GM12878 (cell line): Measurements from ENCODE around the gene TRPV5. TPM values are rescaled to one million over a fixed set of nuclear protein-coding genes. Genes with fewer than 3 reads are reported as not detected.

Experiments used
- ATAC-seq: fragments of 200-7000 bp; cut with Tn5 transposase; 3 replicates; pipeline ENCODE4 v1.9.1; 2020; ENCODE audit warnings: mild to moderate bottlenecking, moderate library complexity
- BruUV-seq: library from RNA; stranded (reverse); fragments of 400-500 nt; replicated peaks from 2 replicates; lab custom pipeline; 2021; lab: Mats Ljungman, UMichigan
- CTCF ChIA-PET: fragments of 300-600 bp; sonication (Branson Sonifier 250); formaldehyde crosslinking; extraction: SDS; loops from one replicate; lab custom pipeline; 2021; ENCODE audit warnings: inconsistent platforms; lab: Yijun Ruan, JAX
- POLR2A ChIA-PET: fragments of 350-600 bp; formaldehyde crosslinking; extraction: SDS; loops from one replicate; lab custom pipeline; 2021; ENCODE audit warnings: inconsistent platforms; lab: Charles Lee
- RAD21 ChIA-PET: fragments of 300-600 bp; sonication (Branson Sonifier 250); formaldehyde crosslinking; loops from one replicate; lab custom pipeline; 2023; ENCODE audit warnings: antibody characterized with exemption; ENCODE audit not compliant: unreplicated experiment; lab: Charles Lee
- SMC1A ChIA-PET: fragments of 300-600 bp; sonication (Branson Sonifier 250); formaldehyde crosslinking; loops from one replicate; lab custom pipeline; 2023; ENCODE audit not compliant: unreplicated experiment, uncharacterized antibody; lab: Charles Lee
- DNase-seq: peaks from one replicate; pipeline ENCODE4 v3.0.0-alpha.2; 2011; ENCODE audit warnings: low read depth, low spot score
- FAIRE-seq: peaks from 3 replicates; lab custom pipeline; 2011; peaks lifted over from hg19 to GRCh38; lab: Jason Lieb, UNC
- H2AFZ ChIP-seq: 2 replicates; pipeline ENCODE4 v1.6.0; 2011; ENCODE audit warnings: low read depth, low read length, control low read depth; ENCODE audit not compliant: control insufficient read depth
- H3K27ac ChIP-seq: 2 replicates; pipeline ENCODE4 v1.5.1; 2011; ENCODE audit warnings: control low read depth; ENCODE audit not compliant: control insufficient read depth, insufficient read depth
- H3K27me3 ChIP-seq, 2 experiments: replicated peaks in 1 of 2; 2 replicates each; pipeline versions ENCODE4 v1.6.0 to v1.6.1; 2011; ENCODE audit warnings: low read length in 1 of 2; ENCODE audit not compliant: control insufficient read depth in 2 of 2, insufficient read depth in 2 of 2
- H3K36me3 ChIP-seq, 2 experiments: 2 replicates each; pipeline ENCODE4 v1.5.1; 2011; ENCODE audit warnings: low read length in 1 of 2; ENCODE audit not compliant: control insufficient read depth in 2 of 2, insufficient read depth in 2 of 2
- H3K4me1 ChIP-seq: 2 replicates; pipeline ENCODE4 v1.6.1; 2011; ENCODE audit warnings: mild to moderate bottlenecking, low read length, moderate library complexity, mixed read lengths; ENCODE audit not compliant: control insufficient read depth, insufficient read depth
- H3K4me2 ChIP-seq: 2 replicates; pipeline ENCODE4 v1.6.0; 2011; ENCODE audit warnings: control low read depth; ENCODE audit not compliant: control insufficient read depth, insufficient read depth
- H3K4me3 ChIP-seq: fragments of 200-600 bp; sonication (generic); 2 replicates; pipeline ENCODE4 v1.5.1; 2016
- H3K79me2 ChIP-seq: 2 replicates; pipeline ENCODE4 v1.6.0; 2011; ENCODE audit warnings: low read length; ENCODE audit not compliant: control insufficient read depth, insufficient read depth
- H3K9ac ChIP-seq: 2 replicates; pipeline ENCODE4 v1.8.0; 2011; ENCODE audit warnings: low read length, control low read depth, mixed read lengths; ENCODE audit not compliant: control insufficient read depth, insufficient read depth
- H3K9me3 ChIP-seq: replicated peaks from 3 replicates; pipeline ENCODE4 v1.5.1; 2011; ENCODE audit warnings: mild to moderate bottlenecking, low read length; ENCODE audit not compliant: control insufficient read depth, insufficient read depth
- H4K20me1 ChIP-seq: 2 replicates; pipeline ENCODE4 v1.6.0; 2011; ENCODE audit not compliant: control insufficient read depth, insufficient read depth
- ASH2L ChIP-seq: fragments of 300-600, 200-600 bp; sonication (generic); IDR thresholded peaks from 2 replicates; pipeline ENCODE4 v1.6.1; 2017; ENCODE audit warnings: low read depth, mild to moderate bottlenecking, borderline replicate concordance
- BCL11A ChIP-seq: IDR thresholded peaks from 2 replicates; pipeline ENCODE4 v1.6.1; 2011; ENCODE audit warnings: low read depth, low read length
- BCLAF1 ChIP-seq: fragments of 450-650 bp; IDR thresholded peaks from 2 replicates; pipeline ENCODE4 v1.6.1; 2017; ENCODE audit warnings: antibody characterized with exemption, mild to moderate bottlenecking, moderate library complexity
- CEBPB ChIP-seq, 2 experiments: fragments of 150-350 bp in 1 of 2; IDR thresholded peaks; 2 replicates each; pipeline ENCODE4 v1.6.1; 2012 to 2014; ENCODE audit warnings: low read depth in 2 of 2, low read length in 2 of 2, borderline replicate concordance in 1 of 2, inconsistent platforms in 1 of 2
- CHD1 ChIP-seq: IDR thresholded peaks from 2 replicates; pipeline ENCODE4 v1.6.1; 2012; ENCODE audit warnings: low read depth, low read length, improper control_type of control experiment
- E2F4 ChIP-seq: IDR thresholded peaks from 2 replicates; pipeline ENCODE4 v1.6.1; 2012; ENCODE audit warnings: low read depth, low read length, improper control_type of control experiment
- EP300 ChIP-seq, 2 experiments: fragments of 150-350 bp in 1 of 2; IDR thresholded peaks; 2 replicates each; pipeline ENCODE4 v1.6.1; 2011 to 2012; ENCODE audit warnings: low read depth in 2 of 2, low read length in 2 of 2, borderline replicate concordance in 1 of 2, improper control_type of control experiment in 1 of 2, inconsistent platforms in 1 of 2; ENCODE audit not compliant: control insufficient read depth in 1 of 2
- ESRRA ChIP-seq: IDR thresholded peaks from 2 replicates; pipeline ENCODE4 v1.6.1; 2012; ENCODE audit warnings: mild to moderate bottlenecking, low read length, improper control_type of control experiment
- IKZF2 ChIP-seq, 2 experiments: fragments of 450-650 bp; IDR thresholded peaks; 2 replicates each; pipeline ENCODE4 v1.6.1; 2017; ENCODE audit warnings: mild to moderate bottlenecking in 2 of 2, moderate library complexity in 2 of 2
- MTA3 ChIP-seq: IDR thresholded peaks from 2 replicates; pipeline ENCODE4 v1.6.1; 2012; ENCODE audit warnings: low read length, inconsistent platforms, borderline replicate concordance
- NFYA ChIP-seq: IDR thresholded peaks from 2 replicates; pipeline ENCODE4 v1.6.1; 2011; ENCODE audit warnings: low read depth, mild to moderate bottlenecking, low read length, improper control_type of control experiment, borderline replicate concordance
- NRF1 ChIP-seq: conservative IDR thresholded peaks from 2 replicates; pipeline ENCODE4 v1.6.1; 2011; ENCODE audit warnings: mild to moderate bottlenecking, low read depth, low read length, improper control_type of control experiment
- PAX5 ChIP-seq: IDR thresholded peaks from 2 replicates; pipeline ENCODE4 v1.6.1; 2011; ENCODE audit warnings: low read depth, low read length, borderline replicate concordance
- POU2F2 ChIP-seq: IDR thresholded peaks from 3 replicates; pipeline ENCODE4 v1.6.1; 2011; ENCODE audit warnings: low read depth, mild to moderate bottlenecking, low read length, borderline replicate concordance
- RAD51 ChIP-seq: fragments of 450-650 bp; IDR thresholded peaks from 2 replicates; pipeline ENCODE4 v1.6.1; 2016; ENCODE audit warnings: moderate library complexity, mild to moderate bottlenecking, inconsistent platforms
- RB1 ChIP-seq: fragments of 450-650 bp; formaldehyde crosslinking; IDR thresholded peaks from 2 replicates; pipeline ENCODE4 v1.6.1; 2017; ENCODE audit warnings: mild to moderate bottlenecking, borderline replicate concordance
- ZNF217 ChIP-seq: fragments of 450-650 bp; IDR thresholded peaks from 2 replicates; pipeline ENCODE4 v1.6.1; 2017; ENCODE audit warnings: antibody characterized with exemption, mild to moderate bottlenecking
- WGBS: methylation state at CpG from one replicate; pipeline ENCODE4 v1.1.6; 2016; ENCODE audit warnings: low lambda C conversion rate; ENCODE audit not compliant: insufficient replicate concordance, insufficient coverage; ENCODE audit errors: missing lambda C conversion rate; 5-methylcytosine and 5-hydroxymethylcytosine counted together
- in situ Hi-C: fragments of 300-500 bp; cut with MboI; formaldehyde crosslinking; loops from 9 replicates; pipeline ENCODE4 v1.14.3; 2018; ENCODE audit warnings: mixed read lengths
- intact Hi-C: fragments of 100-400 bp; cut with micrococcal nuclease; formaldehyde crosslinking; loops from one replicate; pipeline ENCODE4 v1.14.2; 2022; ENCODE audit not compliant: unreplicated experiment
- polyA plus RNA-seq, 11 experiments: library from polyadenylated mRNA; depleted of rRNA in 4 of 11; unstranded in 6 of 11; stranded (reverse) in 5 of 11; fragments of >200 nt; fragmentation: Nextera tagmentation in 4 of 11; fragmentation: Illumina TruSeq in 1 of 11; extraction: Ambion mirVana in 4 of 11; extraction: Trizol in 1 of 11; gene quantifications; 1 replicate in 1 of 11; 2 replicates in 10 of 11; pipeline versions ENCODE4 v1.2.1 to v1.2.3, GENCODE V29; 2011 to 2016; ENCODE audit warnings: inconsistent platforms in 2 of 11, missing spikeins in 2 of 11, low read depth in 1 of 11
- total RNA-seq, 4 experiments: library from RNA; depleted of rRNA in 3 of 4; stranded (reverse); fragments of >200 nt in 3 of 4; fragmentation: Illumina TruSeq in 1 of 4; extraction: Trizol in 1 of 4; gene quantifications; 2 replicates each; pipeline versions ENCODE4 v1.2.1 to v1.2.3, GENCODE V29; 2013 to 2021
- TF ChIP-seq, protein P1 (sequence below): fragments of 450-650 bp; IDR thresholded peaks from 2 replicates; pipeline ENCODE4 v1.6.1; 2017; ENCODE audit warnings: mild to moderate bottlenecking, low read depth, inconsistent platforms; ENCODE audit not compliant: poor library complexity, severe bottlenecking

Gene TRPV5
- total and polyA plus RNA-seq, 10 of the 15 experiments (the other 5 are each of a cell fraction or from before 2014, with no cell fraction given): not detected

DNA sequence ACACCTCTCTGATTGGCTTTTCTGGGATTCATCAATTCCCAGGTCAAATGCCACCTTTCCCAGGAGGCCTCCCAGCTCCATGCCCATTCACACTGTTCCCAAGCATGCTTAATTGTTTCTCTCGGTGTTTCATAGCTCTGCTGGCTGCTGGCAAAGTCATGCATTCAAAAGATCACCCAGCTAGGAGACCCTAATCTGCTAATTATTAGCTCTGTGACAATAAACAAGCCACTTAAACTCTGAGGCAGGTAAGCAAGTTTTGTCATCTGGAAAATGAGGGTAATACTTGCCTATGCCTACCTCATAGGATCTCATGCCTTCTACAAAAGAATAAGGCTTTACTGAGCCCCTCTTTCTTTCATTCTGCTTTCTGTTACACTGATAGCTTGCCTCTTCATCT is 29.4 kb upstream of the TRPV5 start:
- Histone ChIP-seq H3K79me2 (no peaks in the 10 kb centered on the region), H3K4me3 (no peak overlapping the region), H3K27me3 (no peaks in the 10 kb centered on the region; a peak in 3 of 4 replicates), H3K4me1 (no peaks in the 10 kb centered on the region), H4K20me1 (no peaks in the 10 kb centered on the region), H3K9me3 (no peaks in the 10 kb centered on the region), H3K36me3 (no peaks in the 10 kb centered on the region), H3K4me2 (no peak overlapping the region), H3K27ac (no peak overlapping the region), H3K9ac (no peak overlapping the region), H2AFZ (no peak overlapping the region)
- ChIA-PET SMC1A (no interaction called here), RAD21 (no interaction called here), POLR2A (no interaction called here), CTCF (no interaction called here)
- no TSS peak for BruUV-seq
- DNase-seq (no peak), FAIRE-seq (no peak), ATAC-seq (no peak)
- WGBS: 0% methylated on average over 1 of the region's 1 CpG
- intact Hi-C loops (no loop called here), in situ Hi-C loops (no loop called here)
- TF ChIP-seq NRF1 (no peak), RAD51 (no peak), BCLAF1 (no peak), IKZF2 (IDR thresholded peaks at IDR 0.05) (no peak), ZNF217 (no peak), CHD1 (no peak), EP300 (IDR thresholded peaks at IDR 0.05; ENCODE audit: borderline replicate concordance in 1 of 2, control insufficient read depth in 1 of 2, low read depth in 2 of 2, low read length in 2 of 2) (no peak), CEBPB (IDR thresholded peaks at IDR 0.05; ENCODE audit: borderline replicate concordance in 1 of 2, low read depth in 2 of 2, low read length in 2 of 2) (no peak), POU2F2 (no peak), BCL11A (no peak), MTA3 (no peak), ESRRA (no peak), PAX5 (no peak), E2F4 (no peak), NFYA (no peak), ASH2L (no peak), RB1 (no peak)
- TF ChIP-seq, protein P1, sequence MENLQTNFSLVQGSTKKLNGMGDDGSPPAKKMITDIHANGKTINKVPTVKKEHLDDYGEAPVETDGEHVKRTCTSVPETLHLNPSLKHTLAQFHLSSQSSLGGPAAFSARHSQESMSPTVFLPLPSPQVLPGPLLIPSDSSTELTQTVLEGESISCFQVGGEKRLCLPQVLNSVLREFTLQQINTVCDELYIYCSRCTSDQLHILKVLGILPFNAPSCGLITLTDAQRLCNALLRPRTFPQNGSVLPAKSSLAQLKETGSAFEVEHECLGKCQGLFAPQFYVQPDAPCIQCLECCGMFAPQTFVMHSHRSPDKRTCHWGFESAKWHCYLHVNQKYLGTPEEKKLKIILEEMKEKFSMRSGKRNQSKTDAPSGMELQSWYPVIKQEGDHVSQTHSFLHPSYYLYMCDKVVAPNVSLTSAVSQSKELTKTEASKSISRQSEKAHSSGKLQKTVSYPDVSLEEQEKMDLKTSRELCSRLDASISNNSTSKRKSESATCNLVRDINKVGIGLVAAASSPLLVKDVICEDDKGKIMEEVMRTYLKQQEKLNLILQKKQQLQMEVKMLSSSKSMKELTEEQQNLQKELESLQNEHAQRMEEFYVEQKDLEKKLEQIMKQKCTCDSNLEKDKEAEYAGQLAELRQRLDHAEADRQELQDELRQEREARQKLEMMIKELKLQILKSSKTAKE: no peak
